K562 (cell line): ENCODE data around the gene PTRH2. TPM values are rescaled to one million over a fixed set of nuclear protein-coding genes. Genes with fewer than 3 reads are reported as not detected.

Source experiments
- ATAC-seq: fragments of 200-7000 bp; cut with Tn5 transposase; 3 replicates; pipeline ENCODE4 v1.9.1; 2020; ENCODE audit warnings: moderate library complexity
- BruUV-seq: library from RNA; stranded (reverse); fragments of 400-500 nt; replicated peaks from 2 replicates; lab custom pipeline; 2021; lab: Mats Ljungman, UMichigan
- CTCF ChIA-PET: fragments of 300-600 bp; formaldehyde crosslinking; extraction: SDS; loops from one replicate; lab custom pipeline; 2021; ENCODE audit warnings: low intra/inter-chr PET ratio; lab: Yijun Ruan, JAX
- POLR2A ChIA-PET: fragments of 300-600, 350-650 bp; sonication (Branson Sonifier 250); formaldehyde crosslinking; extraction: SDS; loops from one replicate; lab custom pipeline; 2021; ENCODE audit warnings: antibody characterized with exemption, inconsistent platforms; lab: Yijun Ruan, JAX
- DNase-seq, 4 experiments: peaks; one replicate each; pipeline versions ENCODE4 v3.0.0 to v3.0.0-alpha.2; 2011 to 2018; ENCODE audit warnings: low spot score in 3 of 4, mixed read lengths in 3 of 4; ENCODE audit errors: extremely low read depth in 1 of 4
- FAIRE-seq: peaks from 2 replicates; lab custom pipeline; 2011; peaks lifted over from hg19 to GRCh38; lab: Jason Lieb, UNC
- H2AFZ ChIP-seq: 2 replicates; pipeline ENCODE4 v1.6.0; 2011; ENCODE audit warnings: low read depth, low read length, control low read depth, inconsistent platforms
- H3K27ac ChIP-seq: fragments of 200-600 bp; 3 replicates; pipeline ENCODE4 v1.8.0; 2011; ENCODE audit warnings: low read depth, mild to moderate bottlenecking, control low read depth, inconsistent platforms, low read length, moderate library complexity, mixed read lengths; ENCODE audit errors: extremely low read depth
- H3K27me3 ChIP-seq, 2 experiments: fragments of 300-600 bp in 1 of 2; 2 replicates in 1 of 2; 3 replicates in 1 of 2; pipeline versions ENCODE4 v1.6.0 to v1.8.0; 2011; ENCODE audit warnings: inconsistent platforms in 2 of 2, low read length in 2 of 2, mild to moderate bottlenecking in 1 of 2, mixed read lengths in 1 of 2, moderate library complexity in 1 of 2; ENCODE audit not compliant: control insufficient read depth in 2 of 2, insufficient read depth in 2 of 2
- H3K36me3 ChIP-seq: fragments of 300-600 bp; 3 replicates; pipeline ENCODE4 v1.8.0; 2011; ENCODE audit warnings: mild to moderate bottlenecking, low read length, inconsistent platforms; ENCODE audit not compliant: control insufficient read depth, insufficient read depth
- H3K4me1 ChIP-seq, 2 experiments: fragments of 200-600 bp in 1 of 2; replicated peaks in 1 of 2; 2 replicates in 1 of 2; 3 replicates in 1 of 2; pipeline versions ENCODE4 v1.5.1 to v1.8.0; 2011; ENCODE audit warnings: inconsistent platforms in 2 of 2, low read length in 2 of 2, mild to moderate bottlenecking in 1 of 2, mixed read lengths in 1 of 2, moderate library complexity in 1 of 2; ENCODE audit not compliant: control insufficient read depth in 2 of 2, insufficient read depth in 2 of 2
- H3K4me2 ChIP-seq: 2 replicates; pipeline ENCODE4 v1.6.1; 2011; ENCODE audit warnings: low read length, control low read depth, inconsistent platforms, mixed read lengths; ENCODE audit not compliant: insufficient read depth
- H3K4me3 ChIP-seq: fragments of 200-600 bp; sonication (generic), shearing (Covaris generic); 2 replicates; pipeline ENCODE4 v1.5.1; 2016; ENCODE audit warnings: control low read depth, inconsistent platforms
- H3K79me2 ChIP-seq: fragments of 200-600 bp; 3 replicates; pipeline ENCODE4 v1.8.0; 2011; ENCODE audit warnings: low read length, inconsistent platforms; ENCODE audit not compliant: control insufficient read depth, insufficient read depth
- H3K9ac ChIP-seq, 2 experiments: 2 replicates each; pipeline versions ENCODE4 v1.6.0 to v1.6.1; 2011; ENCODE audit warnings: low read depth in 2 of 2, low read length in 2 of 2, control low read depth in 1 of 2, inconsistent platforms in 1 of 2, mild to moderate bottlenecking in 1 of 2, mixed read lengths in 1 of 2; ENCODE audit not compliant: insufficient read depth in 1 of 2
- H3K9me1 ChIP-seq: one replicate; pipeline ENCODE4 v1.6.0; 2011; ENCODE audit warnings: inconsistent platforms, mild to moderate bottlenecking, low read length, moderate library complexity; ENCODE audit not compliant: control insufficient read depth, insufficient read depth
- H3K9me3 ChIP-seq: replicated peaks from 2 replicates; pipeline ENCODE4 v1.5.1; 2011; ENCODE audit warnings: low read depth, low read length, inconsistent platforms; ENCODE audit not compliant: control insufficient read depth, insufficient read depth
- H4K20me1 ChIP-seq: replicated peaks from 2 replicates; pipeline ENCODE4 v1.6.1; 2011; ENCODE audit warnings: low read length, inconsistent platforms, mixed read lengths; ENCODE audit not compliant: control insufficient read depth, insufficient read depth
- CEBPB ChIP-seq: fragments of 450-650 bp; IDR thresholded peaks from 2 replicates; pipeline ENCODE4 v1.6.1; 2016; ENCODE audit warnings: missing genetic modification characterization, missing compliant biosample characterization
- CEBPG ChIP-seq, 3 experiments: fragments of 200-800 bp in 1 of 3; sonication (Bioruptor generic) in 1 of 3; sonication (generic) in 1 of 3; formaldehyde crosslinking in 1 of 3; IDR thresholded peaks in 2 of 3; conservative IDR thresholded peaks in 1 of 3; 2 replicates each; pipeline versions ENCODE4 v1.6.1 to v1.8.0; 2016 to 2022; ENCODE audit warnings: missing compliant biosample characterization in 2 of 3, missing genetic modification characterization in 2 of 3, mild to moderate bottlenecking in 1 of 3, missing genetic modification reagents in 1 of 3
- ZNF778 ChIP-seq: fragments of 450-650 bp; formaldehyde crosslinking; IDR thresholded peaks from 2 replicates; pipeline ENCODE4 v1.4.0; 2020; ENCODE audit warnings: mild to moderate bottlenecking, moderate library complexity
- WGBS: fragments of 100-300 bp; shearing (Covaris generic); methylation state at CpG from one replicate; pipeline ENCODE4 v1.1.6; 2016; ENCODE audit warnings: low coverage, mixed read lengths; ENCODE audit not compliant: insufficient coverage; ENCODE audit errors: missing lambda C conversion rate; 5-methylcytosine and 5-hydroxymethylcytosine counted together
- in situ Hi-C: fragments of 300-500 bp; cut with MboI; formaldehyde crosslinking; loops from 4 replicates; pipeline ENCODE4 v1.15.0; 2018; ENCODE audit warnings: inconsistent platforms, mixed read lengths
- intact Hi-C: fragments of 100-400 bp; cut with micrococcal nuclease; formaldehyde crosslinking; loops from 2 replicates; pipeline ENCODE4 v1.14.2; 2022
- polyA plus RNA-seq, 8 experiments: library from polyadenylated mRNA; depleted of rRNA in 4 of 8; stranded (reverse) in 5 of 8; unstranded in 3 of 8; fragments of >200 nt; fragmentation: Nextera tagmentation in 2 of 8; fragmentation: Illumina TruSeq in 1 of 8; extraction: Ambion mirVana in 2 of 8; extraction: Trizol in 1 of 8; gene quantifications; 2 replicates each; pipeline versions ENCODE4 v1.2.1 to v1.2.3, GENCODE V29; 2011 to 2014; ENCODE audit warnings: inconsistent platforms in 1 of 8, missing spikeins in 1 of 8
- total RNA-seq, 7 experiments: library from RNA; depleted of rRNA in 6 of 7; stranded (reverse); fragments of >200 nt in 6 of 7; fragmentation: Illumina TruSeq in 2 of 7; extraction: Trizol in 2 of 7; gene quantifications; 2 replicates each; pipeline versions ENCODE4 v1.2.1 to v1.2.3, GENCODE V29; 2011 to 2021; ENCODE audit warnings: low replicate concordance in 1 of 7
- TF ChIP-seq, protein P1 (sequence below): fragments of 200-800 bp; sonication (Bioruptor generic); IDR thresholded peaks from 2 replicates; pipeline ENCODE4 v1.6.1; 2017; ENCODE audit warnings: missing genetic modification characterization, missing compliant biosample characterization

The PTRH2 gene
- total and polyA plus RNA-seq, 9 of the 15 experiments (the other 6 are each of a cell fraction or from before 2014, with no cell fraction given) = 53.1 to 210 (median 126) TPM

- ChIA-PET POLR2A (interaction anchor here (1.1 to 1.3 kb wide), 3 partner anchors 16 to 98 kb away, joined by 3 read pairs; no protein-coding TSS in a partner anchor), CTCF (no interaction called here)
- no peak for FAIRE-seq
- H3K4me2 ChIP-seq = no peak overlapping the region
- TF ChIP-seq, protein P1, sequence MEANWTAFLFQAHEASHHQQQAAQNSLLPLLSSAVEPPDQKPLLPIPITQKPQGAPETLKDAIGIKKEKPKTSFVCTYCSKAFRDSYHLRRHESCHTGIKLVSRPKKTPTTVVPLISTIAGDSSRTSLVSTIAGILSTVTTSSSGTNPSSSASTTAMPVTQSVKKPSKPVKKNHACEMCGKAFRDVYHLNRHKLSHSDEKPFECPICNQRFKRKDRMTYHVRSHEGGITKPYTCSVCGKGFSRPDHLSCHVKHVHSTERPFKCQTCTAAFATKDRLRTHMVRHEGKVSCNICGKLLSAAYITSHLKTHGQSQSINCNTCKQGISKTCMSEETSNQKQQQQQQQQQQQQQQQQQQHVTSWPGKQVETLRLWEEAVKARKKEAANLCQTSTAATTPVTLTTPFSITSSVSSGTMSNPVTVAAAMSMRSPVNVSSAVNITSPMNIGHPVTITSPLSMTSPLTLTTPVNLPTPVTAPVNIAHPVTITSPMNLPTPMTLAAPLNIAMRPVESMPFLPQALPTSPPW (CRISPR knock-in tag) = no peak
- no peak for TF ChIP-seq CEBPG (CRISPR knock-in tag; IDR thresholded peaks at IDR 0.05)
- peak; percentile 56 to 59; a peak in 3 of 4 replicates for TF ChIP-seq CEBPG (tag; conservative IDR thresholded peaks at IDR 0.05 in 1 of 2, IDR thresholded peaks at IDR 0.05 in 1 of 2)
- TF ChIP-seq ZNF778 (CRISPR knock-in tag) = no peak
- TF ChIP-seq CEBPB (tag) = peak; percentile 68
- no peaks in the 10 kb centered on the region for H3K9me3 ChIP-seq
- intact Hi-C loops = loop anchor here (10.0 kb wide), 1 partner anchor 220 kb away; no protein-coding TSS in a partner anchor
- 97% methylated on average over 2 of the region's 2 CpGs for WGBS
- H2AFZ ChIP-seq = no peak overlapping the region
- no peaks in the 10 kb centered on the region; a peak in 1 of 5 replicates for H3K4me1 ChIP-seq
- BruUV-seq = no TSS peak
- no peaks in the 10 kb centered on the region for H4K20me1 ChIP-seq
- DNase-seq = no peak
- H3K9me1 ChIP-seq = no peaks in the 10 kb centered on the region
- H3K27ac ChIP-seq = no peak overlapping the region
- H3K27me3 ChIP-seq = no peaks in the 10 kb centered on the region
- no peak for ATAC-seq
- no peak overlapping the region for H3K4me3 ChIP-seq
- peaks cover 15% of the 10 kb centered on the region; the same call in 2 of the 3 replicates for H3K36me3 ChIP-seq
- no peaks in the 10 kb centered on the region for H3K79me2 ChIP-seq
- H3K9ac ChIP-seq = no peak overlapping the region
- in situ Hi-C loops = loop anchor here (5.0 kb wide), 1 partner anchor 292 kb away; no protein-coding TSS in a partner anchor
These were observed 37.8 kb upstream of the PTRH2 start for GRCh38 chr17:59745040-59745439.
